Hepatic stellate cell (primary cell): Measurements from ENCODE around the gene SLC6A18.

ENCODE experiments used
- DNase-seq: peaks from one replicate; pipeline ENCODE4 v3.0.0; 2011; ENCODE audit warnings: low spot score

The SLC6A18 gene

DNA sequence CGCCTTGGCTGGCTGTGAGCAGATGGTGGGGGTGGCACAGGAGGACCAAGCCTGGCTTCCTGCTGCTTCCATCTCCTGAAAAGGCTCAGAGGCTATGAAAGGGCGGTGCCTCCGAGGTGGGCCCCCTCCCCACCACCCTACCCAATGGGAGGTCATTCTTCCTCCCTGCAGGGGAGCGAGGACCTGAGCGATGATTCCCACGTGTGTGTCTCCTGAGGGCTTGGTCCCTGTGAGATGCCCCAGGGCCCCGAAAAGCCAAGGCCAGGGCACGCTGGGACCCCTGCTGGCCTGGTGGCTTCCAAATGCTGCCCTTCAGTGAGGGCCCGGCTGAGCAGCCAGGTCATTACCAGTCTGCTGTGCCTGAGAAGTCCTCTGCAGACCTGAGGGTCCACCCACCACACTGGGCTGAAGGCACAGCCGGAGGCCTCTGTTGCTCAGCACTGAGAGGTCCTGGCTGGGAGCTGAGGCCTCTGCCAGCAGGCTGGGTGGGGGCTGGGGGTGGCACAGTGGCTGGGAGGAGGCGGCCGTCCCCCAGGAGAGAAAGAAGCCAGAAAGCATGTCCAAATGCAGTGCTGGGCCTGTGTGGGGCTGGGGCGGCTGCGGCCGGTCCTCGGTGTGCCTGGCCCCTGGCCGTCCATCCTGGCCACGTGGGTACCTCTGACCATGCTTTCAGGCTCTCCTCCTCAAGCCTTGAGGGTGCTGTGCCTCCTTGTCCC, 37.8 kb upstream of the SLC6A18 start:
- DNase-seq, result no peak

DNA sequence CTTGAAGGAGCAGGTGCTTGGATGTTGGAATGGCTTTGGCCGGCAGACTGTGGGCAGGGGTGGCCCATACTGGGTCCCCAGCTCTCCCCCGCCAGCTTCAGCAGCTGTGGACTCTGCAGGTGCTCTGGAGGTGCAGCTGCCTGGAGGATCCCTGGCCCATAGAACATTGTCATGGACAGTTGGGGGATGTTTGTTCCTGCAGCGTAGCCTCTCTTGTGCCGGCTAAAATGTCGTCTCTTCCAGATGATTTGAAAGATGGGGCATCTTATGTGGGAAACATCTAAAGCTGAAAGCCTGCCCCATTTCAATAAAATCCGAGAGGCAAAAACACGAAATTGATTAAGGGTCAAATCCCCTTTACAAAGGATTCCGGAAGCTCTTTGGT, 37.2 kb upstream of the SLC6A18 start:
- DNase-seq, result no peak

DNA sequence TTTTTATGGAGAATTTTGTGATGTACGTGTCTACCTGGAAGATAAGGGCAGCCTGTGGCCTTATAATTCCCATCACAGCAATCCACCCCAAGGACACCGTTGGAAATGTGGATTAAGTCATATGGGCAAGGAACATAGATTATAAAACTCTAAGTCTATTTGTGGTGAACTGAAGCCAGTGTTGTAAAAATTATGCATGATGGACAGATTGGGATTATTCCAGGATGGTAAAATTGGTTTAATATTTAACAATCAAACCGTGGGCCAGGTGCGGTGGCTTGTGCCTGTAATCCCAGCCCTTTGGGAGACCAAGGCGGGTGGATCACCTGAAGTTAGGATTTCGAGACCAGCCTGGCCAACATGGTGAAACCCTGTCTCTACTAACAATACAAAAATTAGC, 36.7 kb upstream of the SLC6A18 start:
- no peak for DNase-seq

DNA sequence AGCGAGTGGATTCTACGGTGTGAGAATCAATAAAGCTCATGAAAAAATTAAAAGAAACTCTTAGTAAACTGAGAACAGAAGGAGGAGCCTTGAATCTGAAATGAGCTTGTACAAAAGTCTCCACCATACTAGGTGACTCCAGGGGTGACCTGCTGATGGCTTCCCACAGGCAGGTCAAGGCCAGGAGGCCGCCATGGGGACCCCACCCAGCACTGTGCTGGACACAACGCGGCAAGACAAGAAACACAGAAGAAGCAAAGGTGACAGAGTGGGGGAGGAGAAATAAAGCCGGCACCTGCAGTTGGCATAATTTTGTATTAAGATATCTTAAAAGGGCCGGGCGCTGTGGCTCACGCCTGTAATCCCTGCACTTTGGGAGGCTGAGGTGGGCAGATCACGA, 35.9 kb upstream of the SLC6A18 start:
- DNase-seq, result no peak

DNA sequence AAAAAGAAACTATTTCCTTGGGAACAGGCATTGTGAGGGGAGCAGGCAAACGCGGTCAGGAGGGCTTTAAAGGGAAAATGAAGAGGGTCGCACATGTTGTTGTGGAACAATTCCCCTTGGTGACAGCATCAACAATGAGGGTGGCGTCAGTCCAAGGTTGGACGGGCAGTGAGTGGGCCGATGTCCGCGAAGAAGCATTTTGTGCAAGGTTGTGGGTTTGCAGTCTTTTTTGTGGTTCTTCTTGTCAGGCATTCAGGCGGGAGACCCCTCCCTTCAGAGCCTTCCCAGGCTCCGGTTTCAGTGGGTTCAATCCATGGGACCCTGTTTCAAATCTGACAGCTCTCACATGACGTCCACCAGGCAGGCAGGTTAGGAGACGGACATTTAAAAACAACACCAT, 34.9 kb upstream of the SLC6A18 start:
- DNase-seq, result no peak

DNA sequence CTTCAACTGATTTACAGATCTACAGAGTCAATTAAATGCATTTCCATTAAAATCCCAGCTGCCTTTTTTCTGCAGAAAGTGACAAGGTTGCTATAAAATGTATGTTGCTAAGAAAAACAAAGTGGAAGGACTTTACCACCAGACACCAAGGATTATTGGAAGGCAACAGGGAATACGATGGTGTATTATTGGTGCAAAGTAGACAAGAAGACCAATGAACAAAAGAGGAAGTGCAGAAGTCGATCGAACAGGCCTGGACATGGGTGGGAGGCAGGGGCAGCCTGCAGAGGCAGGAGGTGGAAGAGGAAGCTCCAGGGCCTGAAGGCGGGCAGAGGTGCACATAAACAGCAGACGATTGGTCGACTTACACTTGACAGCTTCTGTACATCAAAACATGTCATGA, 34.3 kb upstream of the SLC6A18 start:
- DNase-seq, result no peak

DNA sequence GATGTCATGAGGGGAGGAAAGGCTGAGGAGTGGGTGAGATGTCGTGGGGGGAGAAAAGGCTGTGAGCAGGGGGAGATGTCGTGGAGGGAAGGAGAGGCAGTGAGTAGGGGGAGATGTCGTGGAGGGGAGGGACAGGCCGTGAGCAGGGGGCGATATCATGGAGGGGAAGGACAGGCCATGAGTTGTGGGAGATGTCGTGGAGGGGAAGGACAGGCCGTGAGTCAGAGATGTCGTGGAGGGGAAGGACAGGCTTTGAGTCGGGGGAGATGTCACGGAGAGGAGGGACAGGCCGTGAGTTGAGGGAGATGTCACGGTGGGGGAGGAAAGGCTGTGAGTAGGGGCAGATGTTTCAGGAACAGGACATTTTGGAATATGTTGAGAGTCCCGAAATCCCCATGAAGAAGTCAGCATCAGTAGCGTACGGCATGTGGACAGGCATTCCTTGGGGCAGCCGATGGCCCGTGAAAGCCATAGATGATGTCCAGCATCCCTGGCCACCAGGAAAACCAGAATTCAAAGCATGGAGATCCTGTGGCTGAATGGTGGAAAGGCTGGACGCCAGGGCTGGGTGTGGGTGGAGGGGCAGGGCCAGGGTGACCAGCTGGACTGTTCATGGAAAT, 32.1 kb upstream of the SLC6A18 start:
- no peak for DNase-seq

DNA sequence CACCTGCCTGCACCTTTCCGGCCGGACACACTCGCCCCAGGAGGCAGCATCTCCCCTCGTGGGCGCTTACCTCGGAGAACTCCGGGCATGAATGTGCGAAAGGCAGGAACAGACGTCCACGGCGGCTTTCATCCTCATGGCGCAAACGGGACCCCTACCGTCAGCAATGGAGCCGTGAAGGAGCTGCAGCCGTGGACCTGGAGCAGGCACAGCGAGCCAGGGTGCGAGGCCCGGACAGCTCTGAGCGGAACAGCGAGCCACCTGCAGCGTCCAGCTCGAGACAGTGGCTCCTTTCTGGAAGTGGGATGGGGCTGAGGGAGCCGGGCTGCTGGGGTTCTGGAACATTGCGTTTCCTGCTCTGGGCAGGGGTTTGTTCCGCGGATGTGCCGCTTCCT, 31.6 kb upstream of the SLC6A18 start:
- no peak for DNase-seq

DNA sequence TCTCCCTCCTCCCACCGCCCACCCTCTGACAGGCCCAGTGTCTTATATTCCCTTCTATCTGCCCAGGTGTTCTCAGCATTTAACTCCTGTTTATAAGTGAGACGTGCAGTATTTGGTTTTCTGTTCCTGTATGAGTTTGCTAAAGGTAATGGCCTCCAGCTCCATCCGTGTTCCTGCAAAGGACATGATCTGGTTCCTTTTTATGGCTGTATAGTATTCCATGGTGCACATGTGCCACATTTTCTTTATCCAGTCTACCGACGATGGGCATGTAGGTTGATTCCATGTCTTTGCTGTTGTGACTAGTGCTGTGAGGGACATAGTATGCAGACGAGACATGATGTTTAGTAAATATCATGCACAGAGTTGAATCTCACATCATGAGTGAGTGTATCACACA, 30.8 kb upstream of the SLC6A18 start:
- no peak for DNase-seq

DNA sequence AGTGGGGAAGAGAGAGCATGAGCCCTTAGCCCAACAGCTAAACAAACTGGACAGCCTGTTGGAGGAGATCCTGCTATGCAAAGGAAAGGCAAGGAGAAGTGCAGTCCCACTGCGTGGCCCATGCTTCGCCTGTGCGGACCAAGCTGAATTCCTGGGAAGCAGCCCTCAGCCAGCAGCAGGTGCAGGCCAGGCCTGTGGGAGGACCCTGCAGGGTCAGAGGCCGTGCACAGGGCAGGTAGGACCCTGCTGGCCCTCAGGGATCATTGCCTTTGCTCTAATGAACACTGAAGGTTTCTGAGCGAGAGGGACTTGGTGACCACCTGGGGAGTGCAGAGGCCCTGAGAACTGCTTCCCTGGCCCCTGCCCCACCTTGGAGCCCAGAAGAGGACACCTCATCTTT, 29.7 kb upstream of the SLC6A18 start:
- no peak for DNase-seq

DNA sequence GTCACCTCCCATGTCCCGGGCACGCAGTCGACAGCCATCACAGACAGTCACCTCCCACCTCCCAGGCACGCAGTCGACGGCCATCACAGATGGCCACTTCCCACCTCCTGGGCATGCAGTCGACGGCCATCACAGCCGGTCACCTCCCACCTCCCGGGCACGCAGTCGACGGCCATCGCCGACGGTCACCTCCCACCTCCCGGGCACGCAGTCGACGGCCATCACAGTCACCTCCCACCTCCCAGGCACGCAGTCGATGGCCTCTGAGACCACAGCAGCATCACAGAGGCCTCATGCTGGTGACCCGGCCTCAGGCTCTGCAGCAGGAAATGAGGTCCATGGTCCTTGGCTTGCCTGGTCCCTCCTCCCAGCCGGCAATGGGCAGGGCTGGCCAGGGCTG, 29.3 kb upstream of the SLC6A18 start:
- DNase-seq, result no peak

DNA sequence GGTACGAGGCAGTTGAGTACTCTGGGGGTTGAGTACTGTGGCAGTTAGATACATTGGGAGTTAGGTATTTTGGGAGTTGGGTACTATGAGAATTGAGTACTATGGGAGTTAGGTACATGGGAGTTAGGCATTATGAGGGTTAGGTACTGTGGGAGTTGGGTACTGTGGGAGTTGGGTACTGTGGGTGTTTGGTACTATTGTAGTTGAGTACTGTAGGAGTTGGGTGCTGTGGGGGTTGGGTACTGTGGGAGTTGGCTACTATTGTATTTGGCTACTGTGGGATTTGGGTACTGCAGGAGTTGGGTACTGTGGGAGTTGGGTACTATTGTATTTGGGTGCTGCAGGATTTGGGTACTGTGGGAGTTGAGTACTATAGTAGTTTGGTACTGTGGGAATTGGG, 28.6 kb upstream of the SLC6A18 start:
- DNase-seq, result no peak

DNA sequence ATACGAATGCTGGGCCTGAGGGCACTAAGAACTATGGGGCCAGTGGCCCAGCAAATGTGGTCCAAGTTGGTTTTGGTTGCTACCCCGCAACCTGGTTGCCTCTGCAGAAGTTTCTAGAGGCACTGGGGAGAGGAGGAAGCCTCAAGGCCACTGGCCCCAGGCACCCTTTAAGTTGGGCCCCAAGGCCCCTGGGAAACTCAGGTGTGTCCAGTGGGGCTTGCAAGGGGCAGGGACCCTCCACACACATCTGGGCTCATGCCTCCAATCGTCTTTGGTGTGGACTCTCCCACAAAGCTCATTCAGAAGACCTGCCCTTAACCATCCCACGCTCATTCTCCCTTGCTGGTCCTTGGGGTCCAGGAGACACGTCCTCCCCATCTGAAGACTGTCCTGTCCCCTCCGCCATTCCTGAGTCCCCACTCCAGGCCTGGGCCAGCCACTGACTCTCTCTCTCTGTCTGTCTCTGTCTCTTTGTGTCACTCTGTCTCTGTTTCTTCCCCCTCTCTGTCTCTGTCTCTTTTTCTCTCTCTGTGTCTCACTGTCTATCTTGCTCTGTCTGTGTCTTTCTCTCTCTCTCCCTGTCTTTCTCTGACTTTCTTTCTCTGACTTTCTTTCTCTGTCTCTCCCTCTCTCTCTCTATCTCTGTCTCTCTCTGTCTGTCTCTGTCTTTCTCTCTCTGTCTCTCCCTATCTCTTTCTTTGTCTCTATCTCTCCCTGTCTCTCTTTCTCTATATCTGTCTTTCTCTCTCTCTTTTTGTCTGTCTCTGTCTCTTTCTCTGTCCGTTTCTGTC, 27.1 kb upstream of the SLC6A18 start:
- DNase-seq, result no peak

DNA sequence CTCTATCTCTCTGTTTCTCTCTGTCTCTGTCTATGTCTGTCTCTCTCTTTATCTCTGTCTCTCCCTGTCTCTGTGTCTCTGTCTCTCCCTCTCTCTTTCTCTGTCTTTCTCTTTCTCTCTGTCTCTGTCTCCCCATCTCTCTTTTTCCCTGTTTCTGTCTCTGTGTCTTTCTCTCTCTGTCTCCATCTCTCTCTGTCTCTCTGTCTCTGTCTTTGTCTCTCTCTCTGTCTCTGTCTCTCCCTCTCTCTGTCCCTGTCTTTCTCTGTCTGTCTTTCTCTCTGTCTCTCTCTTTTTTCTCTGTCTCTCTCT, 25.9 kb upstream of the SLC6A18 start:
- no peak for DNase-seq

DNA sequence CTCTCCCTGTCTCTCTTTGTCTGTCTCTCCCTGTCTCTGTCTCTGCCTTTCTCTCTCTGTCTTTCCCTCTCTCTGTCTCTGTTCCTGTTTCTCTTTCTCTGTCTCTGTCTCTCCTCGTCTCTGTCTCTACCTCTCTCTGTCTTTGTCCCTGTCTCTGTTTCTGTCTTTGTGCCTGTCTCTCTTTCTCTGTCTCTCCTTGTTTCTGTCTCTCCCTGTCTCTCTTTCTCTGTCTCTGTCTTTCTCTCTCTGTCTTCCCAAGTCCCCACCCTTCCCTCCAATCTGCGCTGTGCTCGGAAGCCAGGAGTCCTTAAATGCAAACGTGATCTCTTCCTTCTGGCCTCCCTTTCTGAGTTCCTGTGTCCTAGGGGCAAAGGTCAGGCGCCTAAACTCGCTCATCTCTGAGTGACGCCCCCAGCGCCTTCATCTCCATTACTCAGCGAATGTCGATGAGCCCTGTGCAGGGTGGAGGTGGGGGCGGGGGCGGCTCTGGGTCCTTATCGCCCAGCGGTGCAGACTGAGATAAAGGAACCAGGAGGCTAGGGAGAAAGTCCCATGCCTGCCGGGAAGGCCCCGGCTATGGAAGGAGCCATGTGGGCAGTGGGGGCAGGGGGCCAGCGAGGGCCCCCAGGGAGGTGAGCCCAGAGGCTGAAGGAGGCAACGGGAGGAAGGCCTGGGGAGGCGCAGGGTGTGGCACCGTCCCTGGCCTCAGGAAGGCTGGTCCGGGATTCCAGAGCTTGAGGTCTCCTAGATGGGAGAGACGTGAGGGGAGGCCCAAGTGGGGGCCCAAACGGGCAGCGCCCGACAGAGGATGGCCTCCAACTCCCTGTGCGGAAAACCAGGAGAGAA, 25.3 kb upstream of the SLC6A18 start:
- DNase-seq, result no peak

DNA sequence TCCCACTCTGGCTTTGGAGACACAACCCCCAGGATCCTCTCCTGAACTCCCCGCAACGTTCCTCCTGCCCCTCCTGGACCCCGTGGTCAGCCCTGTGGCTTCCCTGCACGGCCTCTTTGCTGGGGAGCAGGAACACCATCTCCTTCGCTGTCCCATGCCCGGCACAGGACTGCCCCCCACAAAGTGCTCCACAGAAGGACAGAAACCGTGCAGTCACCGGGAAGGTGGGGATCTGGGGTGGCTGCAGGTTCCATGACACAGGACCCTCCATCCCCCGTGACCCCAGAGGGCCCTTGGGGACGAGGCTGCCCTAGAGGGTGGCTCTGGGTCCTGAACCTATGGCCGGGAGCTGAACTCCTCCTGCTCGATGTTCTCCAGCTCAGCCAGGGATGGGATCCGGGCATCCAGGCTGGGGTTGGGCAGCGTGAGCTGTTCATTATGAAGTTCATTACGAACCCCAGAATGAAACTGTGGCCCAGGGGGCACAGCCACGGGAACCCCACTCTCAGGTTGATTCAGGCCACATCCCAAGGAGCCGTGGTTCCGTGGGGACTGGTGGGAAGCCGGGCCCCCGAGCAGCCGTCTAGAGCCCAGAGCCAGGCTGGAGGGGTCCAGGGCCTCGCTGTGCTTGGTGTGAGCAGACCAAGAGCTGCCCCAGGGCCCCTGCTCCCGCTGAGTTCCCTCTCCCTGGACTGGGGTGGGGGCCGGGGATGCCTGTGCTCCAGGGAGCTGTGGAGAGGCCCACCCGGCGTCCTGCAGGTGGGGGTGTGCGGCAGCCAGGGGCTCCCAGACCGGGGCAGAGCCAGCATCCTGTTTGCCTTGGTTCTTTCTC, 24.5 kb upstream of the SLC6A18 start:
- no peak for DNase-seq

DNA sequence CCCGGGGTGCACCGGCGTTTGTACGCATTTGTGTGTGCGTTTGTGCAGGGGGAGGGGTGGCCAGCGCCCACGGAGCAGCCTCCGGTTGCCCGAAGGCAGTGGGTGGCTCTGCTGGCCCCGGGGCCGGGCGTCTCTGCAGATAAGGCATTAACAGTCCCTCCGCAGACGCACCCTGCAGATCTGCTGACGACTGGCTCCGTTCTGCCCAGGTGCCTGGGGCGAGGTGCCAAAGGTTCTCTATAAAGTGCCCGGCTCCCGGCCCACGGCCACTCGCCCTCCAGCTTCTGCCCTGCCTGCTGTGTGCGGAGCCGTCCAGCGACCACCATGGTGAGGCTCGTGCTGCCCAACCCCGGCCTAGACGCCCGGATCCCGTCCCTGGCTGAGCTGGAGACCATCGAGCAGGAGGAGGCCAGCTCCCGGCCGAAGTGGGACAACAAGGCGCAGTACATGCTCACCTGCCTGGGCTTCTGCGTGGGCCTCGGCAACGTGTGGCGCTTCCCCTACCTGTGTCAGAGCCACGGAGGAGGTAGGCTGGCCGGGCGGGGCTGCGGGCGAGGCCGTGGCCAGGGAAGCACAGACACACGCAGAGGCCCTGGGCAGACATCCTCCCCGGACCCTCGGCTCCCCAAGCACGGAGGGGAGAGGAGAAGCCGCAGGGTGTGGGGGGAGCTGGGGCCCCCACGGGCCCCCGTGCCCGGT, 23.7 kb upstream of the SLC6A18 start, which contains the start of gene SLC6A19:
TSS of gene SLC6A19 (plus strand) at position 269 of the 699 bp plus-strand sequence. CDS start at position 325, 56 bp downstream.
- no peak for DNase-seq

DNA sequence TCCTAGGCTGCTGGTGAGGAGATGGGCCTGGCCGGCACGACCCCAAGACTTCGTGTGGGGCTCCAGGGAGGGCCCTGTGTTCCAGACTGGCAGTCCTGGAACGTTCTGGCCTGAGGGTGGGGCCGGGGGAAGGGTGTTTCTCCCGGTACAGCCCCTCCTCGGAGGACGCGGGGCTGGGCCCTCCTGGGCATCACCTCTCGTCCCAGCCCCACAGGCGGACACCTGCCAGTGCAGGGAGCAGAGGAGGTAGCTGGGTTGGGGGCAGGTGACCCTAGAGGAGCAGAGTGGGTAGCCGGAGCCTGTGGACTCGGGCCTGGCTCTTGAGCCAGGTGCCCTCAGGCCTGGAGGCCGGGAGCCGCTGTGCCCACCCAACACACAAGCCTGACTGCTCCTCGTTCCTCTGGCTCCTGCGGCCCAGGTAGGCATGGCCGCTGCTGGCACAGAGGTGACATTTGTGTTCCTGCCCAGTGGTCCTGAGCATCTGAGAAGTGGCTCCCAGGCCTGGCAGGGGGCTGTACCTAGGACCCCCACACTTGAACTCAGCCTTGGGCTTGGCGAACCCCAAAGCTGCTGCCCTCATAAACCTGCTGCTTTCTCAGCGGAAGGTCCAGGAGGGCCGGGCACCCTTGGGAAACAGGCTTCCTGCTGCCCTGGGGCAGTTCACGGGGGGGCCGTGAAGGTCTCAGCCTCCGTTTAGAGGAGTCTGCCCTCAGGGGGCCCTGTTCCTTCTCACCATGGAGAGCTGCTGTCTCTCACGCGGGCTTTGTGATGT, 23.0 kb upstream of the SLC6A18 start:
- no peak for DNase-seq

DNA sequence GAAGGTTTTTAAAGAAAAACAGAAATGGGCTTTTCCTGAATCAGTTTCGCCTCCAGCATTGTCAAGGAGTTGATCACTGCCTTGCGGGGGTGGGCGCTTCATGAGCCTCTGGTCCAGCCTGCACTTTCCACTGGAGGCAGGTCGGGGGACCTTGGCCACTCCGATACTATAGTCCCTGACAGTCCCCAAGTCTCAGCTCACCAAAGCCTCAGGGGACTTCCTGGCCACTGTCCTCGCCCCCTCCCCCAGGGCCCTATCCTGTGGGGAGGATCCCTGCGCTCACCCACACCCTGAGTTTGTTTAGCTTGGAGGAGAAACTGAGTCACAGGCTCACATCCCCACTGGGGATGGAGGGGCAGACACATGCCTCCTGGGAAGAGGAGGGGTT, 22.4 kb upstream of the SLC6A18 start:
- no peak for DNase-seq

DNA sequence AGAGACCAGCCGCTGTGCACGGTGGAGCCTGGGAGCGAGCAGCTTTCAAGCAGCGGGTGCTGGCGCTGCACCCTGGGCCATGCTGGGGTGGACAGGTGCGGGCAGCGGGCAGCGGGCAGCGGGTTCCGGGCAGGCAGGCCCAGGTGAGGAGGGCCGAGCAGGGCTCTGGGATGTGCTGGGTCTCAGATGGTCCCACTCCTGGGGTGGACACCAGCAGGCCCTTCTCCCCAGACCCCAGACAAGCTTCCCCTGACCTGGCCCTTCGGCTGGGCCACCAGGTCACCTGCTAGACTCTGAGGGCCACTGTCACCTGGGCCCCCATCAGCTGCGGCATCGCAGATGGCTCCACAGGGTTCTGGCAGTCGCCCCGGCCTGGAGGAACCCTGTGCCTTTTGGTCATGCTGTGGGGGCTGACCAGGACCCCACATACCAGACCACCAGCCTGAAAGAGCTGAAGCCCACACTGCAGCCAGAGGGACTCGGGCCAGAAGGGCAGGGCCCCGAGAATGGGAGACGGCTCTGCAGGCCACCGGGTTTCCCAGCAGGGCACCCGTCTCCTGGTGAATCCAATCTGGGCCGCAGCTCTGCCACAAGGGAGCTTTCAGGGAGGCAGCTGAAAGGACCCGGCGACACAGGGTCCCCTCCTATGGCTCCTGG, 21.7 kb upstream of the SLC6A18 start:
- no peak for DNase-seq
